GM12875 (cell line): ENCODE data around the gene SLC36A2.

Experiments used
- H3K4me3 ChIP-seq: one replicate; pipeline ENCODE4 v1.5.1; 2011; ENCODE audit warnings: low read depth, low read length, control low read depth
- TF ChIP-seq, protein P1 (sequence below): IDR thresholded peaks from 2 replicates; pipeline ENCODE4 v1.5.1; 2011; ENCODE audit warnings: low read depth, mild to moderate bottlenecking, control low read depth, inconsistent platforms, low read length, moderate library complexity, borderline replicate concordance; ENCODE audit not compliant: insufficient read depth

The SLC36A2 gene

GRCh38 chr5:151347369-151347768 lies at the start of gene SLC36A2:
SLC36A2 (minus strand) TSS chr5:151347559; CDS start chr5:151347460, 99 bp downstream.
- H3K4me3 ChIP-seq = no peak within 1 kb of the TSS
- TF ChIP-seq, protein P1, sequence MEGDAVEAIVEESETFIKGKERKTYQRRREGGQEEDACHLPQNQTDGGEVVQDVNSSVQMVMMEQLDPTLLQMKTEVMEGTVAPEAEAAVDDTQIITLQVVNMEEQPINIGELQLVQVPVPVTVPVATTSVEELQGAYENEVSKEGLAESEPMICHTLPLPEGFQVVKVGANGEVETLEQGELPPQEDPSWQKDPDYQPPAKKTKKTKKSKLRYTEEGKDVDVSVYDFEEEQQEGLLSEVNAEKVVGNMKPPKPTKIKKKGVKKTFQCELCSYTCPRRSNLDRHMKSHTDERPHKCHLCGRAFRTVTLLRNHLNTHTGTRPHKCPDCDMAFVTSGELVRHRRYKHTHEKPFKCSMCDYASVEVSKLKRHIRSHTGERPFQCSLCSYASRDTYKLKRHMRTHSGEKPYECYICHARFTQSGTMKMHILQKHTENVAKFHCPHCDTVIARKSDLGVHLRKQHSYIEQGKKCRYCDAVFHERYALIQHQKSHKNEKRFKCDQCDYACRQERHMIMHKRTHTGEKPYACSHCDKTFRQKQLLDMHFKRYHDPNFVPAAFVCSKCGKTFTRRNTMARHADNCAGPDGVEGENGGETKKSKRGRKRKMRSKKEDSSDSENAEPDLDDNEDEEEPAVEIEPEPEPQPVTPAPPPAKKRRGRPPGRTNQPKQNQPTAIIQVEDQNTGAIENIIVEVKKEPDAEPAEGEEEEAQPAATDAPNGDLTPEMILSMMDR = no peak

DNA sequence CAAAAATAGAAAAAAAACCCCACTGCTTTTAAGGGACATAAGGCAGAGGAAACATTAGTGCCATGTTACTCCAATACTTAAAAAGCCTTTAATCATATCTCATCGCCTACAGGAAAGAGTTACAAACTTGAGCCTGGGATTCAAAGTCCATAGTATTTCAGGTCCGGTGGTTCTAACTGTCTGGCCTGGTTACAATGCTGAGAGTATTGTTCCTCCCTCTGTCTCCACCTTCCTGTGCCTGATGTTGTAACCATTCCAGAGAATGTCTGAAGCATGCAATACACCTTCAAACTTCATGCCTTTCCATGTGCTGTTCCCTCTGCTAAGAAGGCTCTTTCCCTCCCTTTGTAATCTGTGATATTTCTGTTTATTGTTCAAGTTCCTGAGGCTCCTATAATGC lies 41.6 kb upstream of the SLC36A2 start:
- H3K4me3 ChIP-seq = no peak overlapping the region
- TF ChIP-seq, protein P1 = no peak

DNA sequence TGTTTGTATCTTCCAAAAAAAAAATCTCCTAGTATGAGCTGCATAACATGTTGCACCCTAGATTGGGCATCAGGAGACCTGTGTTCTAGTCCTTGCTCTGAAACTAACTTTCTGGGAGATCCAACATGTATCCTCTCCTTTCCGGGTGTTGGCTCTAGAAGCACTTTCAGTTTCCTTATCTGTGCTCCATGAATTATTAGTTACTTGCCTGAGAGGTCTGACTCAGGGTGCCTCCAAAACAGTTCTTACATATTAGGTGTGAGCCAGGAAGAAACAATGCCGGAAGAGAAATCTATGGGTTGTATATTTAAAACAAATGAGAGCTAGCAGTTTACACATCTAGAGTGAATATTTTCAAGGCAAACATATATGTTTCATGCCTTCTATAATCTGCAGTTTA lies 36.7 kb upstream of the SLC36A2 start:
- H3K4me3 ChIP-seq = no peak overlapping the region
- TF ChIP-seq, protein P1 = no peak

DNA sequence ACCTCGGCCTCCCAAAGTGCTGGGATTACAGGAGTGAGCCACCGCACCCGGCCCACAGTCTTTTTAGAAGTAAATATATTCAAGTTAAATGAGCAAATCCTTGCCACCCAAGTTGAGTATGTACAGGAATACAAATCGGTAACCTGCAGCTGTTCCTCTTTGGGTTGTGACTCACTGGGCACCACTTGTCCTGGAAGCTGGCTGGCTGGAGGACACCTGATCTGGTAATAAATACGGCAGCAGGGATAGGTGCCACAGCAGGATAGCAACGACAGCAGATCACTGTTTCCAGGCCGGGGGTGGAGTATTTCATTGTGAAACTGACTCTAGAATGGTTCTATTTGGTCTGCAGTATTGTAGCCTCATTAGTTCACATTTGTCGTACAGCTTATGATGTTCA lies 35.7 kb upstream of the SLC36A2 start:
- TF ChIP-seq, protein P1 = no peak
- H3K4me3 ChIP-seq = no peak overlapping the region

DNA sequence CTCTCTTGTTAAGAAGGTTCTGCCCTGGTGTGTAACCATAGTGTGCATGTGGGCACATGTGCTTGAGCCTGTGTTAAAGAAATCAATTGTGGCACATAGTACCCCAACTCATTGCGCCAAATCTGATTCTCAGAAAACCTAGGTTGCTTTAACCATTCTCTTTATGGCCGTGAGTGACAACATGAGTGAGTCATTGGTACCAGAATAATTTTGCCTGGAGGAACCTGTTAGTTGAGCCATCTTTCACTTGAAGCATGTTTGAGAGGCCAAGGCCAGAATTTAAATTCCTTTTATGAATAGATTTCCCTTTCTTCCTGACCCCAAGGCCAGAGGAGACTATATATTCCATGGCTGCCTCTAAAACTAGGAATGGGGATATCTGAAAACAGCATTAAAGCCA lies 35.2 kb upstream of the SLC36A2 start:
- H3K4me3 ChIP-seq = no peak overlapping the region
- TF ChIP-seq, protein P1 = no peak

- TF ChIP-seq, protein P1 = no peak
- no peak overlapping the region for H3K4me3 ChIP-seq
Measured at GRCh38 chr5:151381899-151382298, 34.5 kb upstream of the SLC36A2 start.

GRCh38 chr5:151378616-151379015 lies 31.3 kb upstream of the SLC36A2 start:
- H3K4me3 ChIP-seq = no peak overlapping the region
- TF ChIP-seq, protein P1 = no peak
